Measurements from ENCODE around the gene MADD. TPM values are rescaled to one million over a fixed set of nuclear protein-coding genes. Genes with fewer than 3 reads are reported as not detected.
"Not testable (repeated sequence)": the region's sequence is repeated elsewhere in the genome, so short reads cannot be mapped to it uniquely, and the experiment has no call there.

MADD gene
- total RNA-seq, 1 donor from 2014 or later = 52.3 TPM

DNA sequence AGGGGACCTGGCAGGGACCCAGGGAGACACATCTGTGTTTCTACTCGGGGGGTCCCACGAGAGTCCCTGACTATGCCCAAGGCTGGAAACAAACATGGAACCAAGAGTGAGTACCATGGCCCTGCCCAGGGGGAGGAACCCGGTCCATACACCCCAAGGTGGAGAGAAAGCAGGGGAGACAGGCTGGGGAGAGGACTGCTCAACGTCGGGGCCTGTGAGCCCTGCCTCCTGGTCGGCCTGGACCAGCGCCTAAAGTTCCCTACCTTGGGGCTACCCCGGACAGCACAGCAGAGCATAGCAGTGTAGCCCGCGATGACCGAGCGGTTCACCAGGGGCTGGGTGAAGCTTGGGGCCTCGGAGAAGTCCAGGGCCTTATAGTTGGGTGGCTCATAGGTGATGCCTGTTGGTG, 62.4 kb downstream of the MADD start:
- ATAC-seq (no peak), DNase-seq (ENCODE audit: low spot score) (no peak)
- intact Hi-C loops (cut with DNase I) = no loop called here

DNA sequence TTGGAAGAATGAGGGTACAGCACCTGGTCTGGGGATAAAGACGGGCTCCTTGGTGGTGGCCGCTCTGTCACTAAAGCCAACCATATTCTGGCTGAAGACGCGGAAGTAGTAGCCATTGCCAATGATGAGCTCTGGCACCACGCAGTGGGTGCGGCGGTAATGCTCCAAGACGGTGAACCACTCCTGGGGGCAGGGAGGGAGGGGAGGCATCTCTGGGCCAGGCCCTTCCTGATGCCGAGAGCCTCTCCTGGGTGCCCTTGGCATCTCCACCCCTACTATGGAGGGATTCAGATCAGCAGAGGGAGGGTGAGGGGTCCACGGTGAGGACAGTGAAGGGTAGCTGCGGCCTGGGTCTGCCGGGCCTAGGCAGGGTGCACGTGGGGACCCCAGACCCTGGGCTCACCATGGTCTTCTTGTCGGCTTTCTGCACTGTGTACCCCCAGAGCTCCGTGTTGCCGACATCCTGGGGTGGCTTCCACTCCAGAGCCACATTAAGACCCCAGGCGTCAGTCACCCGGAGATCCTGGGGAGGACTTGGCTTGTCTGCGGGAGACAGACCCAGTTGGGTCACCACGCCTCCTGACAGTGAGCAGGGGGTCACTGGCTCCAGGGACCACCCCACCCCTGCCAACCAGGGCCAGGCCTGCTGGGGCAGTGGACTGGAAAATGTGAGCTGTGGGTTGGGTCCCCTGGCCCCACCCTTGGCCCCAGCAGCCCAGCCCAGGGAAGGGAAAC, 63.0 kb downstream of the MADD start:
- DNase-seq (ENCODE audit: low spot score) = no peak

DNA sequence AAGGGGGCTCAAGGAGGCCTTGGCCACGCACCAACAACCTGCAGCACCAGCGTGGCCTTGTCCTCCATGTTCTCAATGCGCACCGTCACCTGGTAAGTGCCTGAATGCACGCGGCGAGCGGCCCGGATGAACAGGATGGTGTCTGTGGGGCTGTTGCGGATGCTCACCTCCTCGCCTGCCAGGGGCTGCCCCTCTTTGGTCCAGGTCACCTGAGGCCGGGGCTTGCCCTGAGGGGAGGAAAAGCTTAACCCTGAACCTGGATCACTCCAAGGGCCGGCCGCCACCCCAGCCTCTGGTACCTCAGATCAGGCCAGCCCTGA, 63.6 kb downstream of the MADD start:
- intact Hi-C loops (cut with DNase I) = no loop called here
- ATAC-seq (no peak), DNase-seq (ENCODE audit: low spot score) (no peak)

More for the DNA sequence above, 63.0 kb downstream of the MADD start:
- no peak for ATAC-seq
- intact Hi-C loops (cut with DNase I) = no loop called here

DNA sequence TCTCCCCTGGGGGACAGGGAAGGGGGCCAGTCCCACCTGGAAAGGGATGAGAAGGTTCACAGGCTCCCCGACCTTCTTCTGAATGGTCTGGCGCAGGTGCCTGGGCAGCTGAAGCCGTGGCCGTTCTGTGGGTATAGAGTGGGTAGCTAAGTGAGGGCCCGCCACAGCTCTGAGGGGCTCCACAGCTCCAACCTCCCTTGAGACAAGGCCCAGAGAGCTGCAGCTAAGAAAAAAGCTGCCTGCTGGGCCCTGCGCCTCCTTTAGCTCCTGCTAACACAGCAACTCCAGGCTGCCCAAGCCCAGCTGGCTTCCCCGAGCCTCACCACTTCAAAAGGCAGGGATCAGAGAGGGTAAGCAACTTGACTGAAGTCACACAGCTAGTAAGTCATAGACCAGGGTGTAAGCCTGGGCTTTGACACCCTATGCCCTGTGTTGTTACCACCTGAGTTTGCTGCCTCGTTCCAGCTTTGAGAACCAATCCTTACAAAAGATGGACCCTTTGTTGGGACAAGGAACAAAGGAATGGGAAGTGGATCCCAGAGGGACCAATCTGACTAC, 64.0 kb downstream of the MADD start:
- ATAC-seq = no peak
- intact Hi-C loops (cut with DNase I) = no loop called here
- no peak for DNase-seq (ENCODE audit: low spot score)

DNA sequence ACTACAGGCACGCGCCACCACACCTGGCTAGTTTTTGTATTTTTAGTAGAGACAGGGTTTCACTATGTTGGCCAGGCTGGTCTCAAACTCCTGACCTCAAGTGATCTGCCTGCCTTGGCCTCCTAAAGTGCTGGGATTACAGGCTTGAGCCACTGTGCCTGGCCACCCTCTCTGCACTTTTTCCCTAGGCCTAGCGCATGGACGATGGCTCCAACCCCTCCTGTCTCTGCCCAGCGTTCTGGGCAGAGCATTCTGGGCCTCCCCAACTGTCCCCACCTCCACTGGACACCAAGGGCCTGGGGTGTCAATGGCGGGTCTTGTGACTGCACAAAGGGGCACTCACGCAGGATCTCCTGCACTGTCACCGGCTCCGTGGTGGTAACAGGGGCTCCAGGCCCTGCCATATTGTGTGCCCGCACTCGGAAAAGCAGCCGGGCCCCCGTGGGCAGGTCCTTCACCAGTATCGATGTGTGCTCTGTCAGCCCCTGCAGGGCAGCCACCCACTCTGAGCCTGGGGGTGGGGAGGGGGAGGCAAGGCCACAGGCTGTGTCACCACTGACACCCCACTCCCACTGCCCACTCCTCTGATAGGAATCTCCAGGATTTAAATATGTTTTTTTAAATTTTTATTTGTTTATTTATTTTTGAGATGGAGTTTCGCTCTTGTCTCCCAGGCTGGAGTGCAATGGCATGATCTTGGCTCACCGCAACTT, 64.9 kb downstream of the MADD start:
- ATAC-seq; DNase-seq (ENCODE audit: low spot score); intact Hi-C loops (cut with DNase I): not testable (repeated sequence)

DNA sequence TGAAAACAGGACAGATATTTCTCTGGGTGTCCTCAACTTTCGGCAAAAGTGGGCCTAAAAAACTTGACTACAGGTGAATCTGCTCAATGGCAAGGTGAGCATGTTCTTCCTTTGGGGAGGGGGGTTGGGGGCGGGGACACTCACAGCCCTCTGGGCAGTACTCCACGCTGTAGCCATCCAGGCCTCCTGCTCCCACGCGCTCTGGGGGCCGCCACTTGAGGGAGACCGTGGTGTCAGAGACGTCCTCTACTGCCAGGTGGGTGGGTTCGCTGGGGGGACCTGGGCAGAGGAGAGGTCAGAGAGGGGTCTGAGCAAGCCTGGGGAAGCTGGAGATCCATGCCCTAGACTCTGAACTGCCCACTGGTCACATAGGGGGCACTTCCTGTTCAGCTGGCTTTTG, 65.8 kb downstream of the MADD start:
- ATAC-seq (no peak), DNase-seq (ENCODE audit: low spot score) (no peak)
- intact Hi-C loops (cut with DNase I) = no loop called here

DNA sequence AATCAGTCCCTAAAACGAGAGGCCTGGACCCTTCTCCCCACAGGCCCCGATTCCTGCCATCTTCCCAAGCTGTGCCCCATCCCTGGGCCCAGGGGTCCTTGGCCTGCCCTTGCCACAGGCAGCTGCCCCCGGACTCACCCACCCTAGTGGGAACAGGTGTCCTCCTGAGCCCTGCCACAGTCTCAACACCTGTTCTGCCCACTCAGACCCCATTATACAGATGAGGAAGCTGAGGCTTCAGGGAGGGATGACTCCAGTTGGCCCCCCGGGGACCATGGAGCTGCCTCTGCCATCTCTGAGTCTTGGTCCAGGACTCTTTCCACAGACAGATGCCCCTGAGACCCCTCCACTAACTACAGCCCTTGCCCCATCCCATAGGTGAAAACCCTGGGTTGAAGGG, 66.7 kb downstream of the MADD start:
- DNase-seq (ENCODE audit: low spot score) (no peak), ATAC-seq (no peak)
- intact Hi-C loops (cut with DNase I) = no loop called here

DNA sequence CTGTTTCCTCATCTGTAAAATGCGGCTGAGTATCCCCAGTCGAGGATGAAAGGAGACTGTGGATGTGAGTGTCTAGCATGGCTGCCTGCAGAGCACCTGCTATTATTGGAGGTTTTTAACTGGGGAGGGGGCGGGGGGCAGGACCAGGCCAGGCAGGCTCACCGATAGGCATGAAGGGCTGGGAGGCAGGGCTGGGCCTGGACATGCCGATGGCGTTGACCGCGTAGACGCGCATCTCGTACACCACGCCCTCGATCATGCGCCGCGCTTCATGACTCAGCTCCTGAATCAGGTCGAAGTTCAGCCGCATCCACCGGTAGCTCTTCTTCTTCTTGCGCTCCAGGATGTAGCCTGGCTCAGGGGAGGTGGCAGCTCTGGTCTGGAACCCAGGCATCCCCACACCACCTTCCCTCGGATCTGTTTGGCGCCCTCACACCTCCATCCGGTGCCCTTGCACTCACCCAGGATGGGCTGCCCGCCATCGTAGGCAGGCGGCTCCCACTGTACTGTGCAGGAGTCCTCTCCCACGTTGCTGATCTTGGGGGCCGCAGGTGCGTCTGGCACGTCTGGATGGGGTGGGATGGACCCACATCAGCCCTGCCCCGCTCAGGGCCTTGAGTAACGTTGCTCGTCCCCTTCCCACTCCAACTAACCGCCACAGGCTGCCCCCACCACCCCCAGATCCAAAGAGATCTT, 67.4 kb downstream of the MADD start:
- no peak for ATAC-seq
- intact Hi-C loops (cut with DNase I) = no loop called here

DNA sequence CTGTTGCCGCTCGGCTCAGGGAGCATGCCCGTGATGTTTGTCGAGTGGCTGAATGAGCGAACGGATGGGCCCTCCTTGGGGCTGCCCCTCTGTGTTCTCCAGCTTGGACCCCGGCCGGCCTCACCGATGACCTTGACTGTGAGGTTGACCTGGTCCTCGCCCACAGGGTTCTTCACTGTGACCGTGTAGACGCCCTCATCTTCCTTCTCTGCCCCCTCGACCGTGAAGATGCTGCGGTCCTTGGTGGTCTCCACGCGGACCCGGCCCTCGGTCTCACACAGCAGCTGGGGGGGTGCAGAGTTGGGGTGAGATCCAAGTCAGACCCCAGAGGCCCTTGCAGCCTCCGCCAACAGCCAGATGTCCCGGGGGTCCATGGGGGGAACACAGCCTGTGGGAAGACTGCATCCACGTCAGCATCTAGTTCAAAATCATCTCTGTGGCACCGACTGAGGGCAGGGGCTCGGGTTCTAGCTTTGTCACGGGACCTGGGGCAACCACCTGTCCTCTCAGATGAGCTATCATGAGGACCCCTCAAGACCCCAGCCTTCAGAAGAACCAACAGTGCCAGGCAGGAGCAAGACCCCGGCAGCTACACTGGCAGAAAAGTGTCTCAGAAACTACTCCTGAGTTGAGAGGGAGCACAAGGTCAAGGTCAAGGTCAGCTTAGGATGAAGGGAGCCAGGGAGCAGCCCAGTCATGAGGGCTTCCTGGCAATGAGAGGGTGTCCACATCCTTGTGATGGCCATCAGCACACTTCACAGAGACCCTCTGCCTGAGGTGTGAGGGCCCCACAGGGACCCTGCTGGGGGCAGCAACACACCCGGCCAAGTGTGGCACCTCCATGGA, 68.7 kb downstream of the MADD start:
- ATAC-seq (no peak), DNase-seq (ENCODE audit: low spot score) (no peak)
- intact Hi-C loops (cut with DNase I) = no loop called here

More for the DNA sequence above, 67.4 kb downstream of the MADD start:
- DNase-seq (ENCODE audit: low spot score) = no peak

DNA sequence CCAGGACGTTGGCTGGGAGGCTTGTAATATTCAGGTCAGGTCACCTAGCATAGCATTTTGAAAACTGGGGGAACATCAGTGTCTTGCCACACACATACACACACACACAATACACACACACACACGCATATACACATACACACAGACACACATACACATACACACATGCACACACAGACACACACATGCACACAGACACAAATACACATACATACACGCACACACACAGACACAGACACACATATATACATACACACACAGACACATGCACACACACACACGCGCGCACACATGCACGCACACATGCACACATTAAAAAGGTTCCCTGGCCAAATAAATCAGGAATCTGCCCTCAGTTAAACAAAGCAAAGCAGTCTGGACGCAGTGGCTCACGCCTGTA, 70.1 kb downstream of the MADD start:
- intact Hi-C loops (cut with DNase I) = no loop called here
- ATAC-seq = no peak

DNA sequence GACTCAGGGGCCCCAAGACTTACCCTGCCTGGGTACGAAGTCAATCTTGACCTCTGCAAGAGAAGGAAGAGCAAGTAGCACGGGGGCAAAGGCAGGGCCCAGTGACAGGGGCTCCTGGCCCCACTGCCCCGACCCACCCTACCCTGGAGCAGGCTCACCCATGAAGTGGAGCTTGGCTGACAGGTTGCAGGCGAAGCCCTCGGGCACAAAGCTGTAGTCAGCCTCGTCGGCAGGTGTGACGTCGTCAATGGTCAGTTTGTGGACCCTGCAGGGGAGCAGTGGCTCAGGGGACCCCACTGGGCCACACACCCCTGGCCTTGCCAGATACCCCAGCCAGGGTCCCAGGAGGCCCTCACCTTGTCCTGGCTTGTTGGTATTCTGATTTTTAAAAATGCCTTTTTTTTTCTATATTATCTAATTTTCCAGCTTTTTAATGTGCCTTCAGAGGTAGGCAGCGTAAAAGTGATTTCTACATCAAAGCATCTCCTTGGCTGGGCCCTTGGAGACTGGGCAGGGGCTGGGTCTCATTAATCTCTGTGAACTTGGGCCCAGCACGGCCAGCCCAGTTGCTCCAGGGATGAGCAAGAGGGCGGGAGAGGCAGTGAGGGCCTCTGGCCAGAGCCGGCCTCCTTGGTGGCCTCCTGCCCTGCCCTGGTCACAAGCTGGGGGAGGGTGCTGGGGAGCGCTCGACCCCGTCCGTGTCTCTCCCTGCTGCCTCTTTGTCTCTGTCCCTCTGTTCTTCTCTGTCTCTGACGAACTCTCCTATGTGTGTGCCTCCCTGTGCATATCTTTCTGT, 71.2 kb downstream of the MADD start:
- ATAC-seq (peak; percentile 38), DNase-seq (ENCODE audit: low spot score) (no peak)
- intact Hi-C loops (cut with DNase I) = no loop called here

More for the DNA sequence above, 70.1 kb downstream of the MADD start:
- DNase-seq (ENCODE audit: low spot score) = no peak

DNA sequence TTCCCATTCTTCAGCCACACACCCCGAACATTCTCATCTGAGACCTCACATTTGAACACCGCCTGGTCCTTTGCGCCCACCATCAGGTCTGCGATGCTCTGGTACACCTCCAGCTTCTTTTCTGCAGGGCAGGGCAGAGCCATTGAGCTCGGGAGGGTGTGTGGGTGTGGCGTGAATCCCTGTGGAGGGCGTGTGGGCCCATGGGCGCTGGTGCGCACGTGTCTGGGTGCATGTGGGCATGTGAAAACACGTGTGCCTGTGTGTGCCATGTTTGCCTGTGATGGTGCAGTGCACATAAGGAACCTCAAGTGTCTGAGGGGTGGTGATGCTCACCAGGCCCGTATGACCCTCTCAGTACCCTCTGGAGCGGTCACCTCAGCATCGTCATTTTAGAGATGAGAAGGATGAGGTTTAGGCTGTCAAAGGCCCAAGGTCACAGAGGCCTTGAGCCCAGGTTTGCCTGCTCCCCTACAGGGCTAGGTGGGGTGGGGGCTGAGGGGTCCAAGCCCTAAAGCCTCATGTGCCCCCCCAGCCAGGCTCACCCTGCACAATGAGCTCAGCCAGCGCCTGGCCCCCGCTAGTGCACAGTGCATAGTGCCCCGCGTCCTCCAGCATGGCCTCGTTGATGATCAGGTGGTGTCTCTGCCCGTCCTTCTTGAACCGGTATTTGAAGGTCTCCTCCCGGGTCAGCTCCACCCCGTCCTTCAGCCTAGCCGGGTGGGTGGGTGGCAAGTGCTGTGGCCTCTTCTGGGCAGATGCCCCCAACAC, 72.3 kb downstream of the MADD start:
- intact Hi-C loops (cut with DNase I) = no loop called here
- DNase-seq (ENCODE audit: low spot score) = no peak
- ATAC-seq = no peak

DNA sequence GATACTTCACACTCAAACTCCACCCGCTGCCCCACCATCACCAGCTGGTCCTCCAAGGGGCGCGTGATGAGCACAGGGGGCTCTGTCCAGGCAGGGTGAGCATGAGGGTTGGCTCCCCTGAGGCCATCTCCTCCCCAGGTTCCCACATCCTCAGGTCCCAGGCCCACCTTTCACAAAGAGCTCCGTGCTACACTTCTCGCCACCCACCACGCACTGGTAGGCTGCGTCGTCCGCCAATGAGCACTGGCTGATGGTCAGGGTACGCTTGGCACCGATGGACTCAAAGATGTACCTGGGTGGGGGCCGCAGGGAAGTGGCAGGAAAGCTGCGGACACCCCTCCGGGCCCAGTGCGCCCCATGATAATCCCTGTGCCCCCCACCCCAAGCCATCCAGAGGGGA, 72.9 kb downstream of the MADD start:
- intact Hi-C loops (cut with DNase I) = no loop called here
- DNase-seq (ENCODE audit: low spot score) (no peak), ATAC-seq (no peak)

DNA sequence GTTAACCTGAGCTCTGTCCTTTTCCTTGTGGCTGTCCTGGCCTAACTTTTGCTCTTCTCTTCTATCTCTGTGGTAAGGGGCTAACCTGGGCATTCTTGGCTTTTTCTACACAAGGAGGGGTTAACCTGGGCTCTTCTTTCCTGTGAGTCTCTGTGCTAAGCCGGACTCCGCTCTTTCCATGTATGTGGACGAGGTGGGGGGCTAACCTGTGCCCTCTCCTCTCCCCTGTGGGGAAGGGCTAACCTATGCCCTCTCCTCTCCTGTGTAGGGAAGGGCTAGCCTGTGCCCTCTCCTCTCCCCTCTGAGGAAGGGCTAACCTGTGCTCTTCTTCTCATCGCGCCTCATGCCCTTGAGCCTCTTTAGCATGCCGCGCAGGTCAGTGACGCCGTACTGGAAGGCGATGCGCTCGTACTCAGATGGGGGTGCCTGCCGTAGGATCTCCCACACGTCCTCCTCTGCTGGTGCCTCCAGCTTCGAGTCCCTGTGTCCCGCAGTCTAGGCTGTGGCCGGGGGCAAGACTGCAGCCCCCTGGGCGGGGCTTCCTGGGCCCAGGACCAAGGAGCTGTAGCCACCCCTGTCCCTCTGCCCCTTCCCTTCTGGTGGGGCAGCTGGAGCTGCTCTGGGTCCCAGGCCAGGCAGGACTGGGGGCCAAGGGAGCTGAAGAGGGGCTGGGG, 76.1 kb downstream of the MADD start:
- no peak for ATAC-seq
- no peak for DNase-seq (ENCODE audit: low spot score)
- intact Hi-C loops (cut with DNase I) = no loop called here

DNA sequence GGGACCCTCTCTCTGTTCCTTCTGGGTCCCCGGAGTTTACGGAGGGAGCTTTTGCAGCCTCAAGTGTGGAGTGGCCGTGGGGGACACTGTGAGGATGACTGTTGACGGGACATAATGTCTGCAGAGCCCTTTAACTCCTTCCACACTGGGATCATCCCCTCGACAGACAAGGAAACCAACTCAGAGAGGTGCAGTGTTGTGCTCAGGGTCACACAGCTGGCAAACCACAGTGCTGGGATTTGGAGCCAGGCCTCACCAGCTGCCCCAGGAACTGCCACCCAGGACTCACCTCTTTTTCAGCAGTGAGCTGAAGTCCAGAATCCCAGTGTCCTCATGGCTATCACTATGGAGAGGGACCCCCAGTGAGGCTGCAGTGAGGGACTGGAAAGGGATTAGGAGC, 77.2 kb downstream of the MADD start:
- ATAC-seq (no peak), DNase-seq (ENCODE audit: low spot score) (no peak)
- intact Hi-C loops (cut with DNase I) = no loop called here

DNA sequence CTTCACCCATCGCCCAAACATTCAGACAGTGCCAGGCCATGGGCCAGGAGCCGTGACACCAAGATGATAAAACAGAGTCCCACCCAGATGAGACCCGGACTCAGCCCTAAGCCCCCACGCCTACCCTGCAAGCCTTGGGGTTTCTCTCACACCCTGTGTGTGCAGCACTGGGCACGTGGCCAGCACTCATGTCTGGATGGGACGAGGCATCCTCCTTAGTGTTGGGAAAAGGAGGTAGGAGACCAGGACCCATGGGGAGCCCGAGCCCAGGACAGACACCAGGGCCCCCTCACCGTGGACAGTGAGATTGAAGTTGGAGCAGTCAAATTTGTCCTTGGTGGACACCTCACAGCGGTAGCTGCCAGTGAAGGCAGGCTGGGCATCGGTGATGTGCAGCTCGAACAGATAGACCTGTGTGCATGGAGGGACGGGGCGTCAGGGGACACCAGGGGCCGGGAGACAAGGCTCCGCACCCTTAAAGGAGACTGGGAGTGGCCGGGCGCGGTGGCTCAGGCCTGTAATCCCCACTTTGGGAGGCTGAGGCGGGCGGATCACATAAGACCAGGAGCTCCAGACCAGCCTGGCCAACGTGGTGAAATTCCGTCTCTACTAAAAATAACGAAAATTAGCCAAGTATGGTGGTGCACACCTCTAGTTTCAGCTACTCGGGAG, 78.3 kb downstream of the MADD start:
- intact Hi-C loops (cut with DNase I) = no loop called here
- DNase-seq (ENCODE audit: low spot score) = no peak
- no peak for ATAC-seq

DNA sequence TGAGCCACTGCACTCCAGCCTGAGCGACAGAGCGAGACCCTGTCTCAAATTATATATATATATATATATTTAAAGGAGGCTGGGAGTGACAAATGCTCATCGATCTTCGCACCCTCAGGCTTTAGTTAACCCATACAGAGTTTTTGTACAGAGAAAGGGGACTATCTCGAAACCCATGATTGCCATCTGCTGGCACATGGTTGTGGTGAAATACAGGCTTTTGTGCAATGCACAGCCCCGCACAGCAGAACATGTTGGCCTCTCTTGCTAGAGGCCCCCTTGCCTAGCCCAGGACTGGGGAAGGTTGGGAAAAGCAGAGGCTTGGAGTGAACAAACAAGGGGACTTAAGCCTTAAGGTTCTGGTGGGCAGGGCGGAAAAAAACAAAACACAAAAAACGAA, 78.9 kb downstream of the MADD start:
- intact Hi-C loops (cut with DNase I) = no loop called here
- ATAC-seq (no peak), DNase-seq (ENCODE audit: low spot score) (no peak)
